ENCODE data around the gene RAET1E. TPM values are rescaled to one million over a fixed set of nuclear protein-coding genes. Genes with fewer than 3 reads are reported as not detected.
"Not testable (repeated sequence)": the region's sequence is repeated elsewhere in the genome, so short reads cannot be mapped to it uniquely, and the experiment has no call there.

The RAET1E gene
- total and polyA plus RNA-seq, 2 donors (not counting 1 experiment from before 2014, with no cell fraction given) = not detected

- peaks cover 18 to 24% of the 10 kb centered on the region in 2 donors for H3K4me1 ChIP-seq (ENCODE audit: control insufficient read depth in 2 of 2, insufficient read depth in 2 of 2, low read length in 2 of 2)
- H3K4me3 ChIP-seq (ENCODE audit: control extremely low read depth in 1 of 5, extremely low read depth in 1 of 5, insufficient read depth in 1 of 5, low read depth in 2 of 5, low read length in 4 of 5) = peak overlapping the region in 1 of 5 experiments; percentile 51
- ChIA-PET POLR2A (no interaction called here), CTCF (interaction anchor here (1.0 to 1.8 kb wide), 3 partner anchors 11 to 16 kb away, joined by 3 to 5 read pairs (median 5); no protein-coding TSS in a partner anchor)
- Mint-ChIP-seq H3K27ac (peak overlapping the region; percentile 61), H3K4me3 (peak overlapping the region; percentile 73), H3K4me1 (peaks cover 27% of the 10 kb centered on the region), H3K27me3 (peaks cover 1% of the 10 kb centered on the region), H3K9me3 (ENCODE audit: insufficient read depth) (no peaks in the 10 kb centered on the region)
- no peak overlapping the region for H3K9ac ChIP-seq (ENCODE audit: low read length)
- DNase-seq (no peak), ATAC-seq (ENCODE audit: low read depth) (peak; percentile 29)
- no peaks in the 10 kb centered on the region for H4K20me1 ChIP-seq (ENCODE audit: control insufficient read depth, insufficient read depth, low read length, poor library complexity, severe bottlenecking)
- no peaks in the 10 kb centered on the region for H3K36me3 ChIP-seq (replicated peaks in 1 of 2; ENCODE audit: control extremely low read depth in 1 of 2, control insufficient read depth in 1 of 2, extremely low read depth in 1 of 2, insufficient read depth in 2 of 2, low read length in 1 of 2)
- H3K27me3 ChIP-seq (replicated peaks in 1 of 4; ENCODE audit: control extremely low read depth in 1 of 4, control insufficient read depth in 3 of 4, insufficient read depth in 4 of 4, low read length in 3 of 4) = peaks cover 0 to 8% (median 4%) of the 10 kb centered on the region in 4 experiments
- WGBS (ENCODE audit: insufficient coverage) = 50% methylated on average over 2 of the region's 5 CpGs
- peaks cover 0 to 2% (median 0%) of the 10 kb centered on the region in 3 donors for H3K9me3 ChIP-seq (ENCODE audit: control extremely low read depth in 1 of 3, control insufficient read depth in 2 of 3, insufficient read depth in 1 of 3, low read length in 2 of 3)
- H3K79me2 ChIP-seq (ENCODE audit: control insufficient read depth, insufficient read depth, low read length) = no peaks in the 10 kb centered on the region
- no peak for TF ChIP-seq CTCF (IDR thresholded peaks at IDR 0.05)
- TF ChIP-seq EZH2 (IDR thresholded peaks at IDR 0.05; ENCODE audit: borderline replicate concordance, insufficient read depth, low read depth, low read length, poor library complexity, severe bottlenecking) = no peak
- intact Hi-C loops (cut with micrococcal nuclease) = no loop called here
- H3K27ac ChIP-seq (ENCODE audit: low read length in 2 of 2) = no peak overlapping the region
- no peak overlapping the region for H2AFZ ChIP-seq (ENCODE audit: insufficient read depth, low read depth, low read length, poor library complexity, severe bottlenecking)
- peak overlapping the region; percentile 73 for H3K4me2 ChIP-seq (replicated peaks; ENCODE audit: low read depth, low read length, poor library complexity, severe bottlenecking)
Observed at GRCh38 chr6:149851461-149852110, 46.3 kb downstream of the RAET1E start.

- POLR2A ChIA-PET = not testable (repeated sequence)
Observed at GRCh38 chr6:149848343-149848742, 49.6 kb downstream of the RAET1E start.

More at GRCh38 chr6:149848343-149848742, 49.6 kb downstream of the RAET1E start:
- H3K27ac Mint-ChIP-seq; H3K27me3 Mint-ChIP-seq; DNase-seq; H3K4me3 ChIP-seq (ENCODE audit: control extremely low read depth in 1 of 5, extremely low read depth in 1 of 5, insufficient read depth in 1 of 5, low read depth in 2 of 5, low read length in 4 of 5); H3K9me3 Mint-ChIP-seq (ENCODE audit: insufficient read depth); H3K4me3 Mint-ChIP-seq; intact Hi-C loops (cut with micrococcal nuclease); H3K9me3 ChIP-seq (ENCODE audit: control extremely low read depth in 1 of 3, control insufficient read depth in 2 of 3, insufficient read depth in 1 of 3, low read length in 2 of 3); H2AFZ ChIP-seq (ENCODE audit: insufficient read depth, low read depth, low read length, poor library complexity, severe bottlenecking); H4K20me1 ChIP-seq (ENCODE audit: control insufficient read depth, insufficient read depth, low read length, poor library complexity, severe bottlenecking); H3K27ac ChIP-seq (ENCODE audit: low read length in 2 of 2); H3K36me3 ChIP-seq (replicated peaks in 1 of 2; ENCODE audit: control extremely low read depth in 1 of 2, control insufficient read depth in 1 of 2, extremely low read depth in 1 of 2, insufficient read depth in 2 of 2, low read length in 1 of 2); H3K79me2 ChIP-seq (ENCODE audit: control insufficient read depth, insufficient read depth, low read length); H3K9ac ChIP-seq (ENCODE audit: low read length); H3K4me2 ChIP-seq (replicated peaks; ENCODE audit: low read depth, low read length, poor library complexity, severe bottlenecking); ATAC-seq (ENCODE audit: low read depth): not testable (repeated sequence)
- H3K4me1 Mint-ChIP-seq = peaks cover 22% of the 10 kb centered on the region
- CTCF ChIA-PET = interaction anchor here (0.9 kb wide), 1 partner anchor 16 kb away, joined by 3 read pairs; no protein-coding TSS in a partner anchor
- no CpG with 5 or more reads among the region's 4 CpGs for WGBS (ENCODE audit: insufficient coverage)
- peaks cover 0 to 12% (median 3%) of the 10 kb centered on the region in 4 experiments for H3K27me3 ChIP-seq (replicated peaks in 1 of 4; ENCODE audit: control extremely low read depth in 1 of 4, control insufficient read depth in 3 of 4, insufficient read depth in 4 of 4, low read length in 3 of 4)
- H3K4me1 ChIP-seq (ENCODE audit: control insufficient read depth in 2 of 2, insufficient read depth in 2 of 2, low read length in 2 of 2) = peaks cover 18 to 21% of the 10 kb centered on the region in 2 donors

Other genes with a start within 250 kb of the RAET1E start
- 18.5 and 19.8 TPM in 2 replicates for gene KATNA1, start 249.4 kb downstream of the RAET1E start, total RNA-seq
- 10.6 and 19.3 TPM in 2 replicates for gene KATNA1, start 249.4 kb downstream of the RAET1E start, polyA plus RNA-seq
- gene LATS1, start 180.0 kb downstream of the RAET1E start, total RNA-seq = 48.0 and 54.0 TPM in 2 replicates
- gene LATS1, start 180.0 kb downstream of the RAET1E start, polyA plus RNA-seq = 11.6 and 12.3 TPM in 2 replicates
- 75.7 and 77.7 TPM in 2 replicates for gene NUP43, start 151.6 kb downstream of the RAET1E start, total RNA-seq
- gene NUP43, start 151.6 kb downstream of the RAET1E start, polyA plus RNA-seq = 12.9 and 14.2 TPM in 2 replicates
- gene PCMT1, start 148.4 kb downstream of the RAET1E start, total RNA-seq = 46.4 and 50.0 TPM in 2 replicates
- 30.3 and 38.0 TPM in 2 replicates for gene PCMT1, start 148.4 kb downstream of the RAET1E start, polyA plus RNA-seq
- 1.00 and 1.2 TPM in 2 replicates for gene LRP11, start 33.8 kb downstream of the RAET1E start, total RNA-seq
- 0.07 and 0.34 TPM in 2 replicates for gene LRP11, start 33.8 kb downstream of the RAET1E start, polyA plus RNA-seq
- gene RAET1G, start 25.0 kb upstream of the RAET1E start, total RNA-seq = not detected in 2 replicates
- not detected in 2 replicates for gene RAET1G, start 25.0 kb upstream of the RAET1E start, polyA plus RNA-seq
- not detected in 2 replicates for gene ULBP2, start 43.9 kb upstream of the RAET1E start, total RNA-seq
- 0.31 and 1.6 TPM in 2 replicates for gene ULBP2, start 43.9 kb upstream of the RAET1E start, polyA plus RNA-seq
- 0.12 and 0.19 TPM in 2 replicates for gene ULBP1, start 65.8 kb upstream of the RAET1E start, total RNA-seq
- 0.04 and 0.48 TPM in 2 replicates for gene ULBP1, start 65.8 kb upstream of the RAET1E start, polyA plus RNA-seq
- not detected in 2 replicates for gene RAET1L, start 127.4 kb upstream of the RAET1E start, total RNA-seq
- not detected in 2 replicates for gene RAET1L, start 127.4 kb upstream of the RAET1E start, polyA plus RNA-seq
- gene ULBP3, start 171.0 kb upstream of the RAET1E start, total RNA-seq = 0.61 and 0.69 TPM in 2 replicates
- 0.10 and 0.22 TPM in 2 replicates for gene ULBP3, start 171.0 kb upstream of the RAET1E start, polyA plus RNA-seq
- gene PPP1R14C, start 244.9 kb upstream of the RAET1E start, total RNA-seq = not detected in 2 replicates
- gene PPP1R14C, start 244.9 kb upstream of the RAET1E start, polyA plus RNA-seq = not detected in 2 replicates

Measured in B cell (primary cell).